Mesothelial cell of epicardium (in vitro differentiated cells): ENCODE results near the gene PTDSS2. TPM values are rescaled to one million over a fixed set of nuclear protein-coding genes. Genes with fewer than 3 reads are reported as not detected.

ENCODE experiments used
- DNase-seq, 2 experiments: peaks; one replicate each; pipeline ENCODE4 v3.0.0; 2021; ENCODE audit warnings: low spot score in 2 of 2; ENCODE audit not compliant: unreplicated experiment in 2 of 2
- H3K27ac Mint-ChIP-seq: 2 replicates; pipeline ENCODE4 v1.8.0; 2021; ENCODE audit warnings: mixed read lengths
- H3K27me3 Mint-ChIP-seq: 2 replicates; pipeline ENCODE4 v1.8.0; 2021; ENCODE audit warnings: low read depth, mixed read lengths
- H3K36me3 Mint-ChIP-seq: 2 replicates; pipeline ENCODE4 v1.8.0; 2021; ENCODE audit warnings: mixed read lengths
- H3K4me1 Mint-ChIP-seq: 2 replicates; pipeline ENCODE4 v1.8.0; 2021; ENCODE audit warnings: mixed read lengths
- H3K4me3 Mint-ChIP-seq: 2 replicates; pipeline ENCODE4 v1.8.0; 2021; ENCODE audit warnings: mild to moderate bottlenecking, moderate library complexity, mixed read lengths
- H3K9me3 Mint-ChIP-seq: 2 replicates; pipeline ENCODE4 v1.8.0; 2021; ENCODE audit warnings: mixed read lengths
- CTCF ChIP-seq: fragments of 200-600 bp; sonication (generic); IDR thresholded peaks from one replicate; pipeline ENCODE4 v1.5.0; 2021; ENCODE audit warnings: antibody characterized with exemption; ENCODE audit not compliant: unreplicated experiment
- total RNA-seq: library from RNA; stranded (reverse); gene quantifications from 3 replicates; pipeline ENCODE4 v1.2.1, GENCODE V29; 2021

PTDSS2 gene
- total RNA-seq, 1 donor from 2014 or later: 49.7 TPM

GRCh38 chr11:499201-500076, 49.4 kb downstream of the PTDSS2 start:
- Mint-ChIP-seq H3K27ac (no peak overlapping the region), H3K4me3 (no peak overlapping the region), H3K4me1 (no peaks in the 10 kb centered on the region), H3K27me3 (no peaks in the 10 kb centered on the region), H3K9me3 (peaks cover 4% of the 10 kb centered on the region), H3K36me3 (peaks cover 32% of the 10 kb centered on the region)
- no peak for DNase-seq
- TF ChIP-seq CTCF: no peak

GRCh38 chr11:501001-501682, 51.1 kb downstream of the PTDSS2 start:
- peaks cover 22% of the 10 kb centered on the region for H3K36me3 Mint-ChIP-seq
- no peak overlapping the region for H3K4me3 Mint-ChIP-seq
- no peak for TF ChIP-seq CTCF
- DNase-seq: no peak
- no peaks in the 10 kb centered on the region for H3K27me3 Mint-ChIP-seq
- H3K9me3 Mint-ChIP-seq: peaks cover 4% of the 10 kb centered on the region
- H3K4me1 Mint-ChIP-seq: peaks cover 13% of the 10 kb centered on the region
- H3K27ac Mint-ChIP-seq: no peak overlapping the region

- Mint-ChIP-seq H3K27me3 (no peaks in the 10 kb centered on the region), H3K4me3 (no peak overlapping the region), H3K27ac (no peak overlapping the region), H3K9me3 (peaks cover 4% of the 10 kb centered on the region), H3K4me1 (peaks cover 16% of the 10 kb centered on the region), H3K36me3 (peaks cover 22% of the 10 kb centered on the region)
- no peak for TF ChIP-seq CTCF
- DNase-seq: no peak
Observed at GRCh38 chr11:501683-502287, 51.7 kb downstream of the PTDSS2 start.

- Mint-ChIP-seq H3K4me3 (no peak overlapping the region), H3K27me3 (no peaks in the 10 kb centered on the region), H3K27ac (no peak overlapping the region), H3K4me1 (peaks cover 16% of the 10 kb centered on the region), H3K9me3 (peaks cover 3% of the 10 kb centered on the region), H3K36me3 (peaks cover 14% of the 10 kb centered on the region)
- no peak for DNase-seq
- no peak for TF ChIP-seq CTCF
Observed at GRCh38 chr11:502288-503178, 52.5 kb downstream of the PTDSS2 start.
